Smooth muscle cell (in vitro differentiated cells): Measurements from ENCODE around the gene TJP2. TPM values are rescaled to one million over a fixed set of nuclear protein-coding genes. Genes with fewer than 3 reads are reported as not detected.

Experiments
- DNase-seq: peaks from one replicate; lab custom pipeline; 2025; ENCODE audit not compliant: unreplicated experiment; lab: John Stamatoyannopoulos, UW
- H2AFZ ChIP-seq: fragments of 200-600 bp; sonication (generic); 2 replicates; pipeline ENCODE4 v1.6.0; 2016; ENCODE audit warnings: antibody characterized with exemption, low read depth, mild to moderate bottlenecking
- H3F3A ChIP-seq: fragments of 200-600 bp; sonication (generic); 2 replicates; pipeline ENCODE4 v1.6.0; 2017; ENCODE audit warnings: antibody characterized with exemption, low read depth
- H3K27ac ChIP-seq: fragments of 200-600 bp; sonication (generic); 2 replicates; pipeline ENCODE4 v1.5.1; 2016; ENCODE audit warnings: low read depth, mild to moderate bottlenecking
- H3K27me3 ChIP-seq: fragments of 200-600 bp; sonication (generic); 2 replicates; pipeline ENCODE4 v1.6.1; 2016; ENCODE audit warnings: low read depth, mild to moderate bottlenecking
- H3K36me3 ChIP-seq: fragments of 200-600 bp; sonication (generic); 2 replicates; pipeline ENCODE4 v1.5.1; 2016; ENCODE audit warnings: low read depth
- H3K4me1 ChIP-seq: fragments of 200-600 bp; sonication (generic); 2 replicates; pipeline ENCODE4 v1.5.1; 2016; ENCODE audit warnings: low read depth
- H3K4me2 ChIP-seq: fragments of 200-600 bp; sonication (generic); 2 replicates; pipeline ENCODE4 v1.6.0; 2016; ENCODE audit warnings: mild to moderate bottlenecking
- H3K4me3 ChIP-seq: fragments of 200-600 bp; sonication (generic); 2 replicates; pipeline ENCODE4 v1.5.1; 2016; ENCODE audit warnings: mild to moderate bottlenecking
- H3K79me2 ChIP-seq: fragments of 200-600 bp; sonication (generic); 2 replicates; pipeline ENCODE4 v1.6.0; 2016; ENCODE audit warnings: low read depth, mild to moderate bottlenecking
- H3K9ac ChIP-seq: fragments of 200-600 bp; sonication (generic); 2 replicates; pipeline ENCODE4 v1.6.0; 2016; ENCODE audit warnings: low read depth
- H3K9me3 ChIP-seq: fragments of 200-600 bp; sonication (generic); replicated peaks from 2 replicates; pipeline ENCODE4 v1.5.1; 2016; ENCODE audit warnings: low read depth
- H4K20me1 ChIP-seq: fragments of 200-600 bp; sonication (generic); 2 replicates; pipeline ENCODE4 v1.6.0; 2016; ENCODE audit warnings: low read depth
- CTCF ChIP-seq: fragments of 200-600 bp; sonication (generic); IDR thresholded peaks from 2 replicates; pipeline ENCODE4 v1.5.1; 2017; ENCODE audit warnings: borderline replicate concordance, mild to moderate bottlenecking, antibody characterized with exemption; ENCODE audit not compliant: insufficient read depth, poor library complexity, severe bottlenecking
- WGBS: methylation state at CpG from one replicate; pipeline ENCODE4 v1.1.7; 2016; ENCODE audit warnings: low lambda C conversion rate; 5-methylcytosine and 5-hydroxymethylcytosine counted together
- polyA plus RNA-seq: library from polyadenylated mRNA; unstranded; fragments of >200 nt; fragmentation: Nextera tagmentation; extraction: Ambion mirVana; gene quantifications from 2 replicates; pipeline ENCODE4 v1.2.1, GENCODE V29; 2016
- total RNA-seq: library from RNA; depleted of rRNA; stranded (reverse); fragments of >200 nt; gene quantifications from 2 replicates; pipeline ENCODE4 v1.2.3, GENCODE V29; 2014

TJP2 gene
- total and polyA plus RNA-seq, 2 experiments from 2014 or later, result 14.9 to 48.4 TPM

- no peaks in the 10 kb centered on the region for H4K20me1 ChIP-seq
- TF ChIP-seq CTCF, result no peak
- WGBS, result 97% methylated on average over 6 of the region's 6 CpGs
- no peak overlapping the region for H3K4me2 ChIP-seq
- no peaks in the 10 kb centered on the region for H3K9me3 ChIP-seq
- no peaks in the 10 kb centered on the region for H3K27me3 ChIP-seq
- H2AFZ ChIP-seq, result no peak overlapping the region
- no peaks in the 10 kb centered on the region for H3F3A ChIP-seq
- H3K4me3 ChIP-seq, result no peak overlapping the region
- H3K36me3 ChIP-seq, result no peaks in the 10 kb centered on the region
- H3K9ac ChIP-seq, result no peak overlapping the region
- no peak overlapping the region for H3K27ac ChIP-seq
- H3K4me1 ChIP-seq, result peaks cover 6% of the 10 kb centered on the region
- no peak for DNase-seq
- no peaks in the 10 kb centered on the region for H3K79me2 ChIP-seq
These were observed 8.5 kb upstream of the TJP2 start for GRCh38 chr9:69165581-69165980.

DNA sequence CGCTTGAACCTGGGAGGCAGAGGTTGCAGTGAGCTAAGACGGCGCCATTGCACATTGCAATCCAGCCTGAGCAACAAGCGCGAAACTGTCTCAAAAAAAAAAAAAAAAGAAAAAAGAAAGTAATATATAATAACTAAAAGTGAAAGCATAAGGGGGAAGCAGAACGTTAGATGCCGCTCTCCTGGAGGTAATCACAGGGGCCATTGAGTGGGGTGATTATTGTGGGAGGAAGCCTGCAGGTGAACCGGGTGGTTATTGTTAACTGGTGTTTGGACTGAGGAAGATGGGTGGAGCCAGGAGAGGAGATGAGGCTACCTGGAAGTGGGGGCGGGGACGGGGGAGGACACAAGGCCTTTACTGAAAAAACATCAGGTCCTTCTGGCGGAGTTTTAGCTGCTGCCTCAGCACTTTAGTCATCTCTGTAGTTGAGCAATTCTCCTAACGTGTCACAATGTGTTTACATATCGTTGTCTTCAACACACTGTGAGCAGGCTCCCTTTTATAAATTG, 5.3 kb upstream of the TJP2 start:
- Histone ChIP-seq H3F3A (no peaks in the 10 kb centered on the region), H3K9ac (no peak overlapping the region), H3K4me3 (no peak overlapping the region), H4K20me1 (no peaks in the 10 kb centered on the region), H3K9me3 (no peaks in the 10 kb centered on the region), H3K4me1 (peaks cover 6% of the 10 kb centered on the region), H3K4me2 (peak overlapping the region; percentile 54), H3K27ac (peak overlapping the region; percentile 98), H3K36me3 (no peaks in the 10 kb centered on the region), H3K79me2 (no peaks in the 10 kb centered on the region), H2AFZ (no peak overlapping the region), H3K27me3 (no peaks in the 10 kb centered on the region)
- 64% methylated on average over 13 of the region's 13 CpGs for WGBS
- DNase-seq, result no peak
- TF ChIP-seq CTCF, result no peak

DNA sequence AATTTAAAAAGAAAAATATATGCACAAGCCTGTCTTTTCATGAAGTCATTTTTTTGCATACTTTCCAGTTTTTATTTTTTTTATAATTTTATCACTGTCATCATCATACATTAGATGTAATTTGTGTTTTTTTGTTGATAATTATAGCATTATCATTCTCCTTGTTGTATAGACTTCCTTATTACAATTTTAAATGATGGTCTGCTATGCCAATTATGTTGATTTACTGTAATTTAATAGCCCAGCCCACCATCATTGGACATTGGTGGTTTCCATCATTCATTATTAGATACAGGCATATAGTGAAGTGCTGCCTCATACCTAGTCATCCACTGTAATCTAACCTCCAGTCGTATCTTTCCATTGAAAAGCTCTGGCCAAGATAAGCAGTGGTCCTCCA, 3.8 kb upstream of the TJP2 start:
- H3K4me2 ChIP-seq, result peak overlapping the region; percentile 21
- no peak for TF ChIP-seq CTCF
- no peak overlapping the region for H2AFZ ChIP-seq
- peaks cover 6% of the 10 kb centered on the region for H3K4me1 ChIP-seq
- peak overlapping the region; percentile 20 for H3K9ac ChIP-seq
- peaks cover 8% of the 10 kb centered on the region for H3F3A ChIP-seq
- H3K36me3 ChIP-seq, result no peaks in the 10 kb centered on the region
- H3K4me3 ChIP-seq, result no peak overlapping the region
- no peaks in the 10 kb centered on the region for H3K27me3 ChIP-seq
- WGBS, result 88% methylated on average over 1 of the region's 1 CpG
- no peaks in the 10 kb centered on the region for H3K9me3 ChIP-seq
- H3K27ac ChIP-seq, result peak overlapping the region; percentile 98
- no peaks in the 10 kb centered on the region for H3K79me2 ChIP-seq
- no peak for DNase-seq
- no peaks in the 10 kb centered on the region for H4K20me1 ChIP-seq

DNA sequence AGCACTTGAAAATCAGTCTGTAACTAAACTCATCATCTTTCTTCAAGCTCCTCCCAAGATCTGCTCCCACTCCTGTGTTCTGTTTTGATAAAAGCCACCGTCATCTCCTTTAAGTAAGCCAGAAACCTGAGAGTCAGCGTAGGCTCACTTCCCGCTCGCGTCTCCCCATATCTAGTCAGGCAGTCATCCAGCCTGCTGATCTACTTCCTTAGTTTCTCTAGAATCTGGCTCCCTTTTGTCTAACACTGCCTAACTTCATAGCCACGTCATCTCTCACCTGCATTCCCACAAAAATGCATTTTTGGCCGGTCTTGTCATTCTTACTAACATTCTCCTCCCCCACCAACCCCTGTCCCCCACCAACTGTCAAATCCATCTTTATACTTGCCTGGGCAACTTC, 3.0 kb upstream of the TJP2 start:
- H3K27ac ChIP-seq, result peak overlapping the region; percentile 98
- 33% methylated on average over 7 of the region's 7 CpGs for WGBS
- no peak overlapping the region for H3K4me3 ChIP-seq
- H3K9me3 ChIP-seq, result no peaks in the 10 kb centered on the region
- H4K20me1 ChIP-seq, result no peaks in the 10 kb centered on the region
- no peak overlapping the region for H3K4me2 ChIP-seq
- peaks cover 5% of the 10 kb centered on the region for H3K79me2 ChIP-seq
- peaks cover 15% of the 10 kb centered on the region for H3F3A ChIP-seq
- no peak overlapping the region for H2AFZ ChIP-seq
- H3K36me3 ChIP-seq, result no peaks in the 10 kb centered on the region
- no peak for DNase-seq
- peaks cover 14% of the 10 kb centered on the region for H3K4me1 ChIP-seq
- H3K27me3 ChIP-seq, result no peaks in the 10 kb centered on the region
- TF ChIP-seq CTCF, result no peak
- peak overlapping the region; percentile 47 for H3K9ac ChIP-seq
